Cerebellar nuclear complex (tissue), 1 donor: ENCODE data around the gene TTF2.

ENCODE experiments used
- DNase-seq, 2 experiments: peaks; one replicate each; lab custom pipeline; 2025; lab: John Stamatoyannopoulos, UW

The TTF2 gene

DNA sequence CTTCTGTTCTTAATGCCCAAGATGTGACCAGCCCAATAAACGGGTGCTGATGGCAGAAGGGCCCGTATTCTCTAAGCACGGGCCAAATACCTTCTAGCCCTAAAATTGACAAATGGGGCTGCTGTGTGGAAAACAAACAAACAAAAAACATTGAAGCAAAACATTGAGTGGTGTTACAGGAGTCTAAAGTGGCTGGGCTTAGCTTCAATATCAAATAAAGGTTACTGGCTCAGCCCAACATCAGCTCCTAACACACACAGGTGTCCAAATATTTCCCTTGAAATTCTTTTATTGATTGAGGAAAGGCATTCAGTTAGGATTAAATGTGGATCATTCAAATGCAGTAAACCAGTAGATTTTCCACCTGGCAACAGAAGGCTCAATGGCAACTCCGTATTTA lies 13.3 kb upstream of the TTF2 start:
- no peak for DNase-seq

DNA sequence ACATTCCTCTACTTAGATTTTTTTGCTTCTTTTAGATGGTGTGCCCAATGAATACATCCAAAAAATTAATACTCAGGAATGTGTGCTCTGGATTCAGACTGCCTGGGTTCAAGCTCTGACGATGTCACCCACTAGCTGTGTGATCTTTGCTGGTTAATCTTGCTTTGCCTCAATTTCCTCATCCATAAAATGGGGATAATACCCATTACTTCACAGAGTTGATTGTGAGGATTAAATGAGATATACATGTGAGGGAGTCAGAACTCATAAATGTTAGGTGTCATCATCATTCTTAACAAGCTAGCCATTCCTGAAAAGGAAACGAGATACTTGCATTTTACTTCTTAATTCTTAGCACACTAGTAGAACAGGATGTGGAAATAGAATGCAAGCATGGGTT lies 12.9 kb upstream of the TTF2 start:
- DNase-seq = no peak

DNA sequence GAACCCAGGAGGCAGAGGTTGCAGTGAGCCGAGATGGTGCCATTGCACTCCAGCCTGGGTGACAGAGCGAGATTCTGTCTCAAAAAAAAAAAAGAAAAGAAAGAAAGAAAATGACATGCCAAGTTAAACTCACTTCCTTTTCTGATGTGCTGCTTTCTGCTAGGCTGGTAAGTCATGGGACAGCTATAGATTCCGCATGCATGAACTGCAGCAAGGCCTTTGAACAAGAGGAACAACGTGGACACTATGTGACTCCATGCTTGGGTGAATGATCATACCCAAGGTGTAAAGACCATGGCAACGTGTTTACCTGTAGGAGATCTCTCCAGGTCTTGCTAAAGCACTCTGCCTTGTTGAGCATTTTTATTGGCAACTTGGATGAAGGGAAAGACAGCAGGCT lies 10.3 kb upstream of the TTF2 start:
- DNase-seq = no peak

DNA sequence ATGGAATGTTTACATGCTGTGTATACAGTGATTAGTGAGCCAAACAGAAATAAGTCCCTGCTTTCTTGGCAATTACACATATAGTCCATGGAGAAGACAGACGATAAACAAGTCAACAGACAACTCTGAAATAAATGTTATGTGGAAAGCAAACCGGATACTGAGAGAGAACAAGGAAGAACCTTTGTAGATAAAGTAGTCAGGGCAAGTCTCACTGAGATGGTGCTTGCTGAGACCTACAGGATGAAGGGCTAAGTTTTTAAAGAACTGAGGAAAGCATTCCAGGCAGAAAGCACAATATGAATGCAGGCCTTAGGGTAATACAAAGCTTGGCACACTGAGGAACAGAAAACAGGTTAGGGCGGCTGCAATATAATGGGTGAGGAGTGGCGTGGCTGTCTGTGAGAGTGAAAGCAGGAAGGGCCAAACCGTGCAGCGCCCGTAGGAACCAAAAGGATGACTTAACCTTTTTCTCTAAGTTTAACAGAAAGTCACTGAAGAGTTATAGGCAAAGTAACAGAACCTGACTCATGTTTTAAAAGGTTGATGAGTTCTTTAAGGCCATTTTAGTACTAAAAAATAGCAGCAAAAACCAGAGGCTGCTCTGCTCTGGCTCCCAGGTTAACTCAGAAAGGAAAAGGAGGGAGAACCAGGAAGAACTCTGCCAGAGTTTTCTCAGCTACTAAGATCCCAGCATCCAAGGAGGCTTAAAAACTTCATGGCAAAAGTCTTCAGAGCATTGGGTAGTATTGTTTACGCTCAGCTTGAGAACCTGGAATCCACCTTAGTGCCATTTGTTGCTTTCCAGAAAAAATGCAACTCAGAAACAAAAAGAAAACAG lies 8.7 kb upstream of the TTF2 start:
- no peak for DNase-seq

DNA sequence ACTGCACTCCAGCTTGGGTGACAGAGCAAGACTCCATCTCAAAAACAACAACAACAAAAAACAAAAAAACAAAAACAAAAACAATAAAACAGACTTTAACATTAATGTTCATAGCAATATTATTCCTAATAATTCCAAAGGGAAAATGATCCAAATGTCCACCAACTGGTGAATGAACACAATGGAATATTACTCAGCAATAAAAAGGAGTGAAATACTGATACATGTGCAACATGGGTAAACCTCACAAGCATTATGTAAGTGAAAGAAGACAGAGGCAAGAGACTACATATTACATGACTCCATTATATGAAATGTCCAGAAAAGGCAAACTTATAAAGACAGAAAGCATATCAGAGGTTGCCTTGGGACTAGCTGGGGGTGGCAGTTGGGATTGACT lies 6.1 kb upstream of the TTF2 start:
- DNase-seq = no peak

DNA sequence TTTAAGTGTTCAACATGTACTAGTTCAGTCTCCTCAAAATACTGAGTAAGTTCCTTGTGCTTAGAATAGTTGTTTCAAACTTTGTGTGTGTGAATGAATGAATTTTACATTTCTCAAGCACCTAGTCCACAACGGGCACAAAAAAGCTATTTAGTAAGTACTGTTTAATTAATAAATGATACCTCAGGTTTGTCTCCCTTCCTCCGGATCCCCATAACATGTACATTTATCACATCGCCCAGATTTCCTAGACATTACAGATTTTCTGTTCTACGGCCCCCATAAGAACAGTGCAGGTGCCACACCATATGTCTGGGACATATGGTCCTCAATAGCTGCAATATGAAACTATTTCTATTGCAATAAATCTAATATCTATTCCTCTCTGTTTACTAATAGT lies 1.3 kb upstream of the TTF2 start:
- DNase-seq = no peak

DNA sequence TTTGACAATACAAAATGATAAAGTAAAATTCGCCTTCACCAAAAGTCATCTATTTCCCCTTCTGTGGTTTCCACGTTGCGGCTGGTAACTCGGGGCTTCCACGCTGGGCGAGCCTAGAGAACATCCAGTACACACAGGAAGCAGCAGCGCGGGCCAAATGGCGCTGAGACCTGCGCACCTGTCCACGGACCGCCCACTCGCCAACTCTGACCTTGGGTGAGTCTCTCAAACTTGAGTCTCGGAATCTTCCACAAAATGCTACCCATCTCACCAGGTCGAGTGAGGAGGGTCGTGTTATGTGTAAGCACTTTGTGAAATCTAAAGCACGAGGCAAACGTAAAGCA lies 820 bp upstream of the TTF2 start:
- DNase-seq = no peak

DNA sequence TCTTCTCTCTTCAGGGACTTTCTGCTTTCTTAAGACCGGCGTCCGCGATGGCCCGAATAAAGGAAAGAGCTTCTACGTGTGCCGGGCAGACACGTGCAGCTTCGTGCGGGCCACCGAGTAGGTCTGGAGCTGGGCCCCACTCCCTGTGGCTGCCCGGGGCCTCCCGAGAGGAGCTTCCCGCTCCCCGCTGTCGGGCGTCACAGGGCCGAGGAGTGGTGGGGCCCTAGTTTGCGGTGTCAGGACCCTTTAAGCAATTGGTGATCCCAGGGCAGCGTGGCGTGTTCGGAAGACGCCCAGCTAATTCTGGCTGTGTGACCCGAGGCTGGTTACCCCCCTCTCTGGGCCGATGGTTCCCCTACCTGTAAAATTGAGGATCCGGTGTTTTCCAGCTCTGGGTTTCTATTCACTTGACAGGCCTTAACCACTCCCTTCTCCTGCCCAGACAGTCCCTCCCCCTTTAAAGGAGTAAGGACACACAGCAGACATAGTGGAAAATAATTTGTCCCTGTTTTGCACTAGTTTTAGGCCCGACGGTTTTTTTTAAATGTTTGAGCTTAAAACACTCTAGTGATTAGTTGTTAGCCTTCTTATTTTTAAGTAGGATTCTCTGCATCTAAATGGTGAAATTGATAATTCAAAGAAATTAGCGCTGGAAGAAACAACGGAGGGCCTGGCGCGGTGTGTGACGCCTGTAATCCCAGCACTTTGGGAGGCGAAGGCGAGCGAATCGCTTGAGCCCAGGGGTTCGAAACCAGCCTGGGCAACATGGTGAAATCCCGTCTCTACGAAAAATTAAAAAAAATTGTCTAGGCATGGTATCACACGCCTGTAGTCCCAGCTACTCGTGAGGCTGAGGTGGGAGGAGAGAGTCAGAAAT lies 553 bp downstream of the TTF2 start:
- DNase-seq = no peak

DNA sequence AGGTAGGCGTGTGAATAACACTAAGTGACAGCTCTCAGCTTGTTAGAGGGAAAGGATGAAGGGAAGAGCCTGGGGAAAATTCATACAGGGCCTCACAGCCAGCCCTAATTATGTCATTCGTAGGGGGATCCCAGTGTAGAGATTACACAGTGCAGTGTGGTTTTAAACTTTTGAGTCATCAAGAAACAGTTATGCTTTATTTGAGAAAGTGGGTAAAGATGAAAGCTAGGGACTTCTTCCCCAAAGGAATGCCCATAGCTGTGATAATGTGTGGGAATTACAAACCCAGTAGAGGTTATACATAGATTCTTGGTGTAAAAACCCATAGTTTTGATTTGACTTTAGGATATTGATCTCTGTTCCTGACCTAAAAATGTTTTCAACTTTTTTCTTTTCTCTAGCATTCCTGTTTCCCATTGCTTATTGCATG lies 1.9 kb downstream of the TTF2 start:
- DNase-seq = no peak

DNA sequence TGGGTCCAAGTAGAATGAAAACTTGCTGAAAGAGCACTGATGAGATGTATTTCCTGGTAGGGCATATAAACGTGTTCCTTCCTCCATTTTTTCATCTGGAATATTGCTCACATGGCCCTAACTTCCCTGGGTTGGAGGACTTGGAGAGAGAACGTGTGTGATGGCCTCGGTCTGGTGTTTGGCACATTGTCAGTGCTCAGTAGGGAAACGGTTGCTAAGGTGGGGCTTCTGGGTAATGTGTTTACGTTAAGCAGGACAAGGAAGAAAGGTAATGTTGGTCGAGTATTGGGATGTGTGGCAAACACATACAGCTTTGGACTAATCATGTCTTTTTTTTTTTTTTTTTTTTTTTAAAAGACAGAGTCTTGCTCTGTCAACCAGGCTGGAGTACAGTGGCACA lies 6.2 kb downstream of the TTF2 start:
- DNase-seq = no peak

DNA sequence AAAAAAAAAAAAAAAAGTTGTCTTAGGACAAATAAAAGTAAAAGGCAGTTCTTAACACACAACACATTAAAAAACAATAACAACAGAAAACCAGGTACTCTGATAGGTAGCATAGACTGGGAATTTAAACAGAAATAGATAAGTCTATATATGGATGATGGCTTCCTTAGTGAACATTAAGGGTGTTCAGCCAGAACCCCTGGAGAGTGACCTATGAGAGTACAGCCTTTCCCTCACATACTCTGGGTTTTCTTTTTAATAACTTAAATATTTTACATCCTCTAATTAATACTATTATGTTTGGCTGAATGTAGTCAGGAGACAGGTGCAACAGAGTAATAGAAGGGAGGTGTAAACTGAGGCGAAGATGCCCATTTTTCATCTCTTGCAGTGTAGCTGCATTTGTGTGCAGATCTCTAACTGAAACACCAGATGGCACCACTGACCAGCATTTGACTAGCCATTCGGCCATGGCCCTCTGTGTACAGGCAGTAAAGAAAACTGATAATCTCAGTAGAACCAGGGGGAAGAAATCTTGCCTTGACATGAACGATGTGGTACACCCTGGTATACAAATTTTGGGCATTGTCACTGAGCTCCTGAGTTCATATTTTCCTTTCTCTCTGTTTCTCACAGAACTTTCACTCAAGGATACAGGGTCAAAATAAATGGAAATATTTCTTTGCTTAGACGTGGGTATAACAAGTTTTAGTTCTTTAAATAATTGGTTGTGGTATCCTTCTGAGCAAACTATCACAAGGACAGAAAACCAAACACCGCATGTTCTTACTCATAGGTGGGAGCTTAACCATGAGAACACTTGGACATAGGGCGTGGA lies 7.6 kb downstream of the TTF2 start:
- DNase-seq = peak in 1 of 2 experiments; percentile 5

DNA sequence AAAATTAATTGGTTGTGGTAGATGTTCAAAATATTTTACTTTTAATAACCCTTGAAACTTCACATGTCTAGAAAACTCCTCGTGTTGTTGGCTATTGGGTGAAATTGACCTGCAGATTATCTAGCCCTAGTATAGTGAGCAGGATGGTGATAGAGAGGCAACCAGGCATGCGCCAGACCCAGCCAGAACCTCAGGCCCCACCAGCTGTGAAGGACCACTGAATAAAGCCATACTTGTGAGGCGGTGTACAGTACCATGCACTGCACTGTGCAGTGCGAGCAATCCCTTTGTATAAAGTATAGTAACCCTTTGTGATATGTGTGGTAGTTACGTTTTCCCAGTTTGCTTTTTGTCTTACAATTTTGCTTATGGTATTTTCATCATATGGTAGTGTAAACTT lies 8.5 kb downstream of the TTF2 start:
- DNase-seq = no peak

DNA sequence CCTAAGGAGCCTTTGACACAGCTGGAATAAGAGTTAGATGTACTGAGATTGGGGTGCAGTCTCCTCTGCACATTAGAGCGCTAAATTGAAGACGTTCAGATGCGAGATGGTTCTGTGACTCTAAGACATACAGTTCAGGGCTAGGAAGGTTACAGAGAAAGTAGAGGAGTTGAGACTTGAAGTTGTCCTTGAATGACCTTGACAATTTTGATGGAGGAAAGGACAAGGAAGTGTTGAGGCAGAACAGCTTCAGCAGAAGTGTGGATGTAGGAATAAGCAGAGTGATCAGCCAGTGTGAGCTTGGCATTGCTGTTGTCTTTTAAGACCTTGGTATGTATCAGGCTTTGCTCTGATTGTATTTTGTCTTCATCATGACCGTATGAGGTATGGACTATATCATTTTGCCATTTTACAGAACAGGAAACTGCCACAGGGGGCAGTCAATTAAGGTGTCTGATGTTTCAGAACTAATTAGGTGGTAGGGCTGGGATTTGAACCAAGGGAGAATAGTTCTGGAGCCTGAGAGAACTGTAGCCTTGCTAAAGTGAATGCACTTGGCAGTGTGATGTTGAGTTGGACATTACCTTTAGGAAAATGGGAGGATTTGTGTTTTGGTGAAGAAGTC lies 9.2 kb downstream of the TTF2 start:
- no peak for DNase-seq

DNA sequence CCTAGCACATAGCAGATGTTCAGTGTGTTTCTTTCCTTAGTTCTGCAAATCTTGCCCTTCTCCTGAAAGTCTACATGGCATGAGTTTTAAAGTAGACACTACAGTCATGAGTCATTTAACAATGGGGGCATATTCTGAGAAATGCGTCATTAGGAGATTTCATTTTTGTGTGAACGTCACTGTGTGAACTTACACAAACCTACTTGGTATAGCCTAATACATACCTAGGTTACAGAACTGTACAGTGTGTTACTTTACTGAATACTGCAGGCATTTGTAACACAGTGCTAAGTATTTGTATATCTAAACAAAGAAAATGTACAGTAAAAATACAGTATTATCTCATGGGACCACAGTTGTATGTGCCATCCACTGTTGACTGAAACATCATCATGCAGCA lies 10.0 kb downstream of the TTF2 start:
- DNase-seq = no peak

DNA sequence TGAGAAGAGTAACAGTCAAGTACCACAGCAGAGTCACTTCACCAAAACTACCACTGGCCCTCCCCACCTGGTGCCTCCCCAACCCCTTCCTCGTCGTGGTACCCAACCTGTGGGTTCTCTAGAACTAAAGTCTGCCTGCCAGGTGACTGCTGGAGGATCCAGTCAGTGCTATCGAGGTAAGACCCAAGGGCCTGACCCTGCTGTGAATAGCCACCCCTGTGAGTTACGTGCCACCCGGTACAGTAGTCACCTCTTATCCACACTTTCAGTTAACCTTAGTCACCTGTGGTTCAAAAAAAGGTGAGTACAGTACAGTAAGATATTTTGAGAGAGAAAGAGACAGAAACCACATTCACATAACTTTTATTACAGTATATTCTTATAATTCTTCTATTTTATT lies 16.5 kb downstream of the TTF2 start:
- DNase-seq = no peak

DNA sequence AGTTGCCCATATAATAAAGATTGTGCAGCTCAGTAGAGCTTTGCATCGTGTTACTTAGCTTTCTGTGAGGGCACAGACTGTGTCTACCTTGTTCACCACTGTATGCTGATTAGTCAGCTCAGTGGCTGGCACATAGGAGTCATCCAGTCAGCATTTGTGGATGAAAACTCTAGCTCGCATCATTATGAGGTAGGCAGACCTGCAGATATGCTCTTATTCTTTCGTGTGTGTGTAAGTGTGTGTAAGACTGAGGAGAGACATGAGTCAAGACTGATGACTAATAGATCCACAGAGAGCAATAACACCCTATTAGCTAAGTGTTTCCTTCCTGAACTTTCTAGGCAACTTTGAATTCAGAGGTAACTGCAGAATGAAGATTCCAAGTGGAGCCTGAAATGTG lies 17.1 kb downstream of the TTF2 start:
- no peak for DNase-seq

DNA sequence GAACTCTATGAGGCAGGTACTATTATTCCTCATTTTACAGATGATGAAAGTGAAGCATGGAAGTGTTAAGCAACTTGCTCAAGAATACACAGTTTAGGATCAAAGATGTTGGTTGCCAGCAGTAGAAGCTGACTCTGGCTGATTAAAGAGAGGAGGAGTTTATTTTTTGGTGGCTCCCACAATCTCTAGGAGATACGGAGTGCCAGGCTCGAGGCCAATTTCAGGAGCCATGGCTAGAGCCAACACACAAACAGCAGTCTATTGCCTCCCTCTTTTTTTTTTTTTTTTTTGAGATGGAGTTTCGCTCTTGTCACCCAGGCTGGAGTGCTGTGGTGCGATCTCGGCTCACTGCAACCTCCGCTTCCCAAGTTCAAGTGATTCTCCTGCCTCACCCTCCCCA lies 19.6 kb downstream of the TTF2 start:
- DNase-seq = no peak

DNA sequence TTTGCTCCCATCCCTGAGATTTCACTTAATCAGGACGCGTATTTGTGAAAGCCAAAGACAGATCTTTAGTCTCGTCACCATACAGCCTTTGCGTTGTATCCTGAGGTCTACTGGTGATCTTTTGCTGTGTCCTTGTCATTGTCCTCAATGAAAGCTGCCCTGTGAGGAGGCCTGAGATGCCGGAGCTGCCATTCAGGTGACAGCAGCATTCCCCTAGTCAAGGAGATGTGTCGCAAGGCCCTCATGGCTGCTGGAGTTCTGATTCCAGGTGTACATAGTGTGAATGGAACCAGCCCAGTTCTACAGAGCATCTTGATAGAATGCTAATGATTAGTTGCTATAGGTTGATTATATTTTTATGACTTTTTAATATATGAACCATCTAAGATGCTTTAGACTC lies 24.1 kb downstream of the TTF2 start:
- no peak for DNase-seq

DNA sequence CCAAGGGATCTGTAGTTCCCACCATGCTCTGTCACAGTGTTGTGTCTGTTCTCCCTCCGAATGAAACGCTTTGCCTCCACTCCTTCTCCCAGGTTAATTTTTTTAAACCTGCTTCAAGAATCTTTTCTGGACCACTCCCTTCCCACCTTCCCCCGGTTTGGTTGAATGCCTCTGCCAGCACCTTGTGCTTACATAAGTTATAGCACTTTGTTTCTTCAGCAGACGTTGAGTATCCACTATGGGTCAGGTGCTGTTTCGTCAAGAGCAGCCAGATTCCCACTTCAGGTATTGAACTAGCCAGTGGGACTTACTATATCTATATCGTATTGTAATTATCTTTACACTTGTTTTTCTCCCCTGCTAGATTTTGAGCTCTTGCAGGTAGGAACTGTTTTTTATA lies 27.6 kb downstream of the TTF2 start:
- no peak for DNase-seq

DNA sequence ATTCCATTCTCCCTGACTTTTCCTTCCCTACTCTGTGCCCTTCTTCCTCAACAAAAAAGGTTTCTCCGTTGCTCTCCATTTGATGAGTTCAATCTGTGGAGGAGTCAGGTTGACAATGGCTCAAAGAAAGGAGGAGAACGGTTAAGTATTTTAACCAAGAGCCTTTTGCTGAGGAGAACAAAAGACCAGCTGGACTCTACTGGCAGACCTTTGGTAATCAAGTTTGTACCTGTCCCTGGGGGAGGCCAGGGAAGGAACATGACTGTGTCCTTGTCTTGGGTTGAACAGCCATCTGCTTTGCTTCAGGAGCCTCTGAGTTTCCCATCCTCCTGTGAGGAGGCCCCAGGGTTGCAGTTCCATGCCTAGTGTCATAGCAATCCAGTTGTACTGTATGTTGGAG lies 29.9 kb downstream of the TTF2 start:
- no peak for DNase-seq

DNA sequence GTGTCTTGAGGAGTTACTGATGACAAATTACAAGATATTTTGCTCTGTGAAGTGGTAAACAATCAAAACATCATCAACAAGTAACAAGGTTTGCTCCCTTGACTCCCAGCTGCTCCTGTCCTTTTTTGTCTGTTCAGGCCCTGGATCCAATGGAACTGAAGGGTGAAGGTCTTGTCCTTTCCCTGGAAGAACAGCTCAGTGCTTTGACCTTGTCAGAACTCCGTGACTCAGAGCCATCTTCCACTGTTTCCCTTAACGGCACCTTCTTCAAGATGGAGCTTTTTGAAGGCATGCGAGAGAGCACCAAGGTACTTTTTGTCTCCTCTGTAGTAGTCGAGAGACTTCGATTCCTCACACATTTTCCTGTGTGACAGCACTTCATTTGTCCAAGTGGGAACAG lies 32.5 kb downstream of the TTF2 start:
- no peak for DNase-seq

DNA sequence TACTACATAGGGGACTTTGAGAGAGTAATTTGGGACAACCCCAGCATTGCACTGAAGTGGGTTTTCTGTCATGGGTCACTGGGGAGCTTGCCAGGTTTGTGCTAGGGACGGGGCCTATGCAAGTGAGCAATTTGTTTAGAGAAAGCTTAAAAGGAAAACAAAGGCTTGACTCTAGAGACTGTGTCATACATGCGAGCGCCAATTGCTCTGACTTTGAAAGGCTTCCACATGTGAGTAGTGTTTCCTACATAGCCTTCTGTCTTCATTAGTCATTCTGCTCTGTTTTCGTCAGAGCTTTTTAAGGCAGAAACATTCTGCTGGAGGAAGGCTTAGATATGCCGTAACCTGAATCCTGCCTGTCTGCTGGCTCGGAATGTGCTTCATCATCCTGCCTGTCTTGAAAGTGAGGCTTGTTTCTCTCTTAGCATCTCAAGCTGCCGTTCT lies 33.0 kb downstream of the TTF2 start:
- DNase-seq = no peak
